ENCODE data around the gene GOLGA6L7. TPM values are rescaled to one million over a fixed set of nuclear protein-coding genes. Genes with fewer than 3 reads are reported as not detected.

The GOLGA6L7 gene, protein sequence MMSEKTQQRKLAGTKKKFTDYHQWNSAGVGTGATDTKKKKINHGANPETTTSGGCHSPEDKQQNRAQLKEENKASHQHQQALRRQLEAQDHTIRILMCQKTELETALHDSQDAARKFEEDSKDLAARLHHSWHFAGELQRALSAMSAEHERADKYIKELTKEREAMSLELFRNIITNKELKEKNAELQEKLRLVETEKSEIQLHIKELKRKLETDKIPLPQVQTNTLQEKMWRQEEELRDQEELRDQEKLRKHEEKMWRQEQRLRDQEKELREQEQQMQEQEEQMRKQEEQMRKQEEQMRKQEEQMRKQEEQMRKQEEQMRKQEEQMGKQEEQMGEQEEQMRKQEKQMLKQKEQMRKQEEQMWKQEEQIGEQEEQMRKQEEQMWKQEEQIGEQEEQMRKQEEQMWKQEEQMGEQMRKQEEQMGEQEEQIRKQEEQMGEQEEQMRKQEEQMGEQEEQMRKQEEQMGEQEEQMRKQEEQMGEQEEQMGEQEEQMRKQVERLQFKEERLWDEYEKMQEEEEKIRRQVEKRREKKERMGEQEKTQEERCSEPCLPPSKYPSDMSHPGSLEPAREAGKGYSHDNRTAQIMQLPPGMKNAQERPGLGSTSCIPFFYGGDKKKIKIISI
- not detected in 2 replicates for total RNA-seq

DNA sequence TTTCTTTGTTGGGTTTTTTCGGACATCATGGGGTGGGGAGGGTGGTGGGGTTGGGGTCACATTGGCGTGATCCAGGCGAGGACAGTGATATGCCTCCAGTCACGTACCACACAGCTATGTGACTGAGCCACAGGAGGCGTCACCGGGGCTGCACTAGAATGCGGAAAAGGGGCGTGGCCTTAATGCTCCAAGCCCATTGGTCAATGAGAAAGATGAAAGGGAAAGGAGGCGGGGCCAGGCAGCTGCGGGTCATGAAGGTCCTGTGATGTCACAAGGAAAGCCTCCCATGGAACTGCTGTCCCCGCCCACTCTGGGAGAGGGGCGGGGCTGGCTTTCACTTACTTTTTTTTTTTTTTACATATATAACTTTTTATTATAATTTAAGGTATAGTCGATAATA, at the start of gene GOLGA6L7:
Gene GOLGA6L7, minus strand, starts transcription at position 124 of the 400 bp plus-strand sequence. Its CDS starts 95 bp downstream, at position 29.

GRCh38 chr15:28885630-28886430, 37.4 kb upstream of the GOLGA6L7 start, which contains the start of gene APBA2:
APBA2 (plus strand) TSS chr15:28885974; CDS start chr15:29053885, 167,911 bp downstream.

Other genes starting within 250 kb of the GOLGA6L7 start
- 0.20 and 0.73 TPM in 2 replicates for gene GOLGA8M, start 136.2 kb downstream of the GOLGA6L7 start, total RNA-seq
- gene APBA2, start 37.3 kb upstream of the GOLGA6L7 start, total RNA-seq: 28.7 and 29.7 TPM in 2 replicates